ENCODE data around the gene SNN.

- TF ChIP-seq POLR2A (IDR thresholded peaks at IDR 0.05; ENCODE audit: low read depth, low read length) (no peak; the same call in 1 of the 2 replicates), POLR2AphosphoS5 (IDR thresholded peaks at IDR 0.05; ENCODE audit: low read depth, low read length) (no peak)
Measured at GRCh38 chr16:11677451-11677951, 9.2 kb downstream of the SNN start.

Data from GM12892 (cell line).